GM19455 (cell line): ENCODE results near the gene C12orf76.
"Not testable (repeated sequence)": the region's sequence is repeated elsewhere in the genome, so short reads cannot be mapped to it uniquely, and the experiment has no call there.

ENCODE experiments used
- ATAC-seq: cut with Tn5 transposase; IDR thresholded peaks from one replicate; pipeline ENCODE4 v1.9.1; 2021; ENCODE audit not compliant: unreplicated experiment

The C12orf76 gene

GRCh38 chr12:110048242-110049027 lies at the start of gene C12orf76:
TSS of gene C12orf76 (minus strand) at chr12:110048522. CDS start at chr12:110048495, 27 bp downstream.
- ATAC-seq: peak; percentile 99

- ATAC-seq: no peak
Measured at GRCh38 chr12:110093631-110094311, 45.4 kb upstream of the C12orf76 start.

- ATAC-seq: no peak
Measured at GRCh38 chr12:110091136-110091711, 42.9 kb upstream of the C12orf76 start.

GRCh38 chr12:110090266-110091135 lies 42.2 kb upstream of the C12orf76 start:
- no peak for ATAC-seq

- no peak for ATAC-seq
Measured at GRCh38 chr12:110088936-110089335, 40.6 kb upstream of the C12orf76 start.

GRCh38 chr12:110088216-110088615 lies 39.9 kb upstream of the C12orf76 start:
- not testable (repeated sequence) for ATAC-seq

GRCh38 chr12:110084314-110085015 lies 36.1 kb upstream of the C12orf76 start:
- no peak for ATAC-seq

GRCh38 chr12:110080410-110080809 lies 32.1 kb upstream of the C12orf76 start:
- no peak for ATAC-seq

GRCh38 chr12:110079477-110080400 lies 31.4 kb upstream of the C12orf76 start:
- peak; percentile 86 for ATAC-seq

GRCh38 chr12:110077800-110078199 lies 29.5 kb upstream of the C12orf76 start:
- no peak for ATAC-seq

- ATAC-seq: no peak
Measured at GRCh38 chr12:110075880-110076279, 27.6 kb upstream of the C12orf76 start.

GRCh38 chr12:110074089-110074488 lies 25.8 kb upstream of the C12orf76 start:
- no peak for ATAC-seq

GRCh38 chr12:110073049-110073831 lies 24.9 kb upstream of the C12orf76 start:
- no peak for ATAC-seq

- ATAC-seq: not testable (repeated sequence)
Measured at GRCh38 chr12:110072636-110073035, 24.3 kb upstream of the C12orf76 start.

- no peak for ATAC-seq
Measured at GRCh38 chr12:110071967-110072366, 23.6 kb upstream of the C12orf76 start.

GRCh38 chr12:110071504-110071903 lies 23.2 kb upstream of the C12orf76 start:
- no peak for ATAC-seq

- no peak for ATAC-seq
Measured at GRCh38 chr12:110068654-110069053, 20.3 kb upstream of the C12orf76 start.

- ATAC-seq: not testable (repeated sequence)
Measured at GRCh38 chr12:110068115-110068514, 19.8 kb upstream of the C12orf76 start.
